ENCODE data around the gene MAOA.

MAOA gene

GRCh38 chrX:43745938-43746721, 90.0 kb downstream of the MAOA start:
- H3K36me3 ChIP-seq (replicated peaks in 1 of 2; ENCODE audit: control insufficient read depth in 2 of 2, insufficient read depth in 2 of 2, low read length in 2 of 2): no peaks in the 10 kb centered on the region
- H2BK120ac ChIP-seq (ENCODE audit: low read depth, low read length): no peak overlapping the region
- no peak overlapping the region for H2BK5ac ChIP-seq (ENCODE audit: low read length)
- no peaks in the 10 kb centered on the region for H3K27me3 ChIP-seq (ENCODE audit: control insufficient read depth in 3 of 3, insufficient read depth in 3 of 3, low read depth in 1 of 3, low read length in 3 of 3)
- H3K79me1 ChIP-seq (ENCODE audit: low read depth, low read length): no peaks in the 10 kb centered on the region
- H4K91ac ChIP-seq (ENCODE audit: low read depth, low read length, poor library complexity): no peak overlapping the region
- H3K9ac ChIP-seq (ENCODE audit: low read depth, low read length, poor library complexity): no peak overlapping the region
- H3K23ac ChIP-seq (ENCODE audit: low read depth, low read length, poor library complexity): no peak overlapping the region
- no peak for DNase-seq (ENCODE audit: low spot score)
- no peak overlapping the region for H2AFZ ChIP-seq (ENCODE audit: low read length)
- no peak overlapping the region for H3K18ac ChIP-seq (ENCODE audit: low read length)
- H2BK15ac ChIP-seq (ENCODE audit: low read length): no peak overlapping the region
- no peaks in the 10 kb centered on the region for H3K4me1 ChIP-seq (ENCODE audit: control insufficient read depth in 2 of 2, insufficient read depth in 1 of 2, low read depth in 1 of 2, low read length in 2 of 2)
- H3K4ac ChIP-seq (ENCODE audit: low read length): no peak overlapping the region
- H3K4me2 ChIP-seq (ENCODE audit: insufficient read depth, low read length, poor library complexity, severe bottlenecking): no peak overlapping the region
- H3K9me3 ChIP-seq (replicated peaks in 1 of 2; ENCODE audit: control insufficient read depth in 2 of 2, insufficient read depth in 1 of 2, low read depth in 1 of 2, low read length in 2 of 2): no peaks in the 10 kb centered on the region
- H2BK12ac ChIP-seq (ENCODE audit: low read length): no peak overlapping the region
- no peak overlapping the region for H3K27ac ChIP-seq (replicated peaks; ENCODE audit: low read length)
- no peak overlapping the region for H3K14ac ChIP-seq (ENCODE audit: low read length)
- H4K8ac ChIP-seq (ENCODE audit: low read depth, low read length): no peak overlapping the region
- H2AK5ac ChIP-seq (ENCODE audit: low read depth, low read length): no peak overlapping the region
- WGBS, 2 donors (ENCODE audit: extremely low coverage in 2 of 2, insufficient read length in 2 of 2, insufficient replicate concordance in 1 of 2): no CpG with 5 or more reads among the region's 6 CpGs
- H3K4me3 ChIP-seq (ENCODE audit: low read length in 2 of 2): no peak overlapping the region

- Histone ChIP-seq H3K27me3 (ENCODE audit: control insufficient read depth in 3 of 3, insufficient read depth in 3 of 3, low read depth in 1 of 3, low read length in 3 of 3) (peaks cover 0 to 3% (median 0%) of the 10 kb centered on the region in 3 experiments), H2AK5ac (ENCODE audit: low read depth, low read length) (no peak overlapping the region), H2BK120ac (ENCODE audit: low read depth, low read length) (no peak overlapping the region), H3K79me1 (ENCODE audit: low read depth, low read length) (no peaks in the 10 kb centered on the region), H3K4me1 (ENCODE audit: control insufficient read depth in 2 of 2, insufficient read depth in 1 of 2, low read depth in 1 of 2, low read length in 2 of 2) (no peaks in the 10 kb centered on the region), H3K14ac (ENCODE audit: low read length) (no peak overlapping the region), H3K4me3 (ENCODE audit: low read length in 2 of 2) (no peak overlapping the region), H3K9me3 (replicated peaks in 1 of 2; ENCODE audit: control insufficient read depth in 2 of 2, insufficient read depth in 1 of 2, low read depth in 1 of 2, low read length in 2 of 2) (no peaks in the 10 kb centered on the region), H3K36me3 (replicated peaks in 1 of 2; ENCODE audit: control insufficient read depth in 2 of 2, insufficient read depth in 2 of 2, low read length in 2 of 2) (no peaks in the 10 kb centered on the region), H3K4ac (ENCODE audit: low read length) (no peak overlapping the region), H3K27ac (replicated peaks; ENCODE audit: low read length) (no peak overlapping the region), H3K23ac (ENCODE audit: low read depth, low read length, poor library complexity) (no peak overlapping the region), H2BK15ac (ENCODE audit: low read length) (no peak overlapping the region), H2BK12ac (ENCODE audit: low read length) (no peak overlapping the region), H4K91ac (ENCODE audit: low read depth, low read length, poor library complexity) (no peak overlapping the region), H4K8ac (ENCODE audit: low read depth, low read length) (no peak overlapping the region), H3K9ac (ENCODE audit: low read depth, low read length, poor library complexity) (no peak overlapping the region), H2BK5ac (ENCODE audit: low read length) (no peak overlapping the region), H3K18ac (ENCODE audit: low read length) (no peak overlapping the region), H3K4me2 (ENCODE audit: insufficient read depth, low read length, poor library complexity, severe bottlenecking) (no peak overlapping the region), H2AFZ (ENCODE audit: low read length) (no peak overlapping the region)
- WGBS, 2 donors (ENCODE audit: extremely low coverage in 2 of 2, insufficient read length in 2 of 2, insufficient replicate concordance in 1 of 2): no CpG with 5 or more reads among the region's 2 CpGs
- DNase-seq (ENCODE audit: low spot score): no peak
These were observed 91.4 kb downstream of the MAOA start for GRCh38 chrX:43747476-43747875.

GRCh38 chrX:43750248-43750676, 94.2 kb downstream of the MAOA start:
- H3K4me1 ChIP-seq (ENCODE audit: control insufficient read depth in 2 of 2, insufficient read depth in 1 of 2, low read depth in 1 of 2, low read length in 2 of 2): no peaks in the 10 kb centered on the region
- no peak overlapping the region for H3K14ac ChIP-seq (ENCODE audit: low read length)

GRCh38 chrX:43753637-43754036, 97.5 kb downstream of the MAOA start:
- Histone ChIP-seq H3K4me1 (ENCODE audit: control insufficient read depth in 2 of 2, insufficient read depth in 1 of 2, low read depth in 1 of 2, low read length in 2 of 2) (no peaks in the 10 kb centered on the region), H3K27me3 (ENCODE audit: control insufficient read depth in 3 of 3, insufficient read depth in 3 of 3, low read depth in 1 of 3, low read length in 3 of 3) (peaks cover 0 to 10% (median 0%) of the 10 kb centered on the region in 3 experiments), H3K27ac (replicated peaks; ENCODE audit: low read length) (no peak overlapping the region), H3K18ac (ENCODE audit: low read length) (no peak overlapping the region), H3K4me3 (ENCODE audit: low read length in 2 of 2) (no peak overlapping the region), H3K79me1 (ENCODE audit: low read depth, low read length) (no peaks in the 10 kb centered on the region), H2BK120ac (ENCODE audit: low read depth, low read length) (no peak overlapping the region), H3K14ac (ENCODE audit: low read length) (no peak overlapping the region), H4K8ac (ENCODE audit: low read depth, low read length) (no peak overlapping the region), H3K4me2 (ENCODE audit: insufficient read depth, low read length, poor library complexity, severe bottlenecking) (no peak overlapping the region), H2BK15ac (ENCODE audit: low read length) (no peak overlapping the region), H2BK5ac (ENCODE audit: low read length) (no peak overlapping the region), H2AK5ac (ENCODE audit: low read depth, low read length) (no peak overlapping the region), H3K4ac (ENCODE audit: low read length) (no peak overlapping the region), H3K36me3 (replicated peaks in 1 of 2; ENCODE audit: control insufficient read depth in 2 of 2, insufficient read depth in 2 of 2, low read length in 2 of 2) (no peaks in the 10 kb centered on the region), H3K23ac (ENCODE audit: low read depth, low read length, poor library complexity) (no peak overlapping the region), H4K91ac (ENCODE audit: low read depth, low read length, poor library complexity) (no peak overlapping the region), H2AFZ (ENCODE audit: low read length) (no peak overlapping the region), H2BK12ac (ENCODE audit: low read length) (no peak overlapping the region), H3K9ac (ENCODE audit: low read depth, low read length, poor library complexity) (no peak overlapping the region), H3K9me3 (replicated peaks in 1 of 2; ENCODE audit: control insufficient read depth in 2 of 2, insufficient read depth in 1 of 2, low read depth in 1 of 2, low read length in 2 of 2) (no peaks in the 10 kb centered on the region)
- no CpG with 5 or more reads among the region's 3 CpGs for WGBS, 2 donors (ENCODE audit: extremely low coverage in 2 of 2, insufficient read length in 2 of 2, insufficient replicate concordance in 1 of 2)
- DNase-seq (ENCODE audit: low spot score): no peak

More at GRCh38 chrX:43750248-43750676, 94.2 kb downstream of the MAOA start:
- Histone ChIP-seq H2BK15ac (ENCODE audit: low read length) (no peak overlapping the region), H2BK5ac (ENCODE audit: low read length) (no peak overlapping the region), H3K27me3 (ENCODE audit: control insufficient read depth in 3 of 3, insufficient read depth in 3 of 3, low read depth in 1 of 3, low read length in 3 of 3) (peaks cover 0 to 3% (median 0%) of the 10 kb centered on the region in 3 experiments), H3K9ac (ENCODE audit: low read depth, low read length, poor library complexity) (no peak overlapping the region), H2BK12ac (ENCODE audit: low read length) (no peak overlapping the region), H3K23ac (ENCODE audit: low read depth, low read length, poor library complexity) (no peak overlapping the region), H2BK120ac (ENCODE audit: low read depth, low read length) (no peak overlapping the region), H4K8ac (ENCODE audit: low read depth, low read length) (no peak overlapping the region), H3K18ac (ENCODE audit: low read length) (no peak overlapping the region), H3K79me1 (ENCODE audit: low read depth, low read length) (no peaks in the 10 kb centered on the region), H3K27ac (replicated peaks; ENCODE audit: low read length) (no peak overlapping the region), H3K4me3 (ENCODE audit: low read length in 2 of 2) (no peak overlapping the region), H4K91ac (ENCODE audit: low read depth, low read length, poor library complexity) (no peak overlapping the region), H3K4ac (ENCODE audit: low read length) (no peak overlapping the region), H2AK5ac (ENCODE audit: low read depth, low read length) (no peak overlapping the region), H2AFZ (ENCODE audit: low read length) (no peak overlapping the region), H3K36me3 (replicated peaks in 1 of 2; ENCODE audit: control insufficient read depth in 2 of 2, insufficient read depth in 2 of 2, low read length in 2 of 2) (no peaks in the 10 kb centered on the region), H3K9me3 (replicated peaks in 1 of 2; ENCODE audit: control insufficient read depth in 2 of 2, insufficient read depth in 1 of 2, low read depth in 1 of 2, low read length in 2 of 2) (no peaks in the 10 kb centered on the region), H3K4me2 (ENCODE audit: insufficient read depth, low read length, poor library complexity, severe bottlenecking) (no peak overlapping the region)
- peak; percentile 23 for DNase-seq (ENCODE audit: low spot score)
- no CpG with 5 or more reads among the region's 6 CpGs for WGBS, 2 donors (ENCODE audit: extremely low coverage in 2 of 2, insufficient read length in 2 of 2, insufficient replicate concordance in 1 of 2)

Data from neuronal stem cell (in vitro differentiated cells).